H1 (cell line): ENCODE measurements around the gene LRRC4C. TPM values are rescaled to one million over a fixed set of nuclear protein-coding genes. Genes with fewer than 3 reads are reported as not detected.

Experiments used
- CTCF ChIA-PET: fragments of 300-600 bp; sonication (Branson Sonifier 250); formaldehyde crosslinking; loops from one replicate; lab custom pipeline; 2021; ENCODE audit not compliant: partially characterized antibody; lab: Charles Lee
- POLR2A ChIA-PET: fragments of 300-600 bp; sonication (Branson Sonifier 250); formaldehyde crosslinking; loops from one replicate; lab custom pipeline; 2021; ENCODE audit warnings: inconsistent platforms; ENCODE audit not compliant: partially characterized antibody; lab: Charles Lee
- DNase-seq, 2 experiments: peaks; one replicate each; pipeline versions ENCODE4 v3.0.0 to v3.0.0-alpha.2; 2010 to 2022; ENCODE audit warnings: low spot score in 2 of 2, low read depth in 1 of 2, mixed read lengths in 1 of 2
- FAIRE-seq: peaks from 2 replicates; lab custom pipeline; 2011; peaks lifted over from hg19 to GRCh38; lab: Jason Lieb, UNC
- H2AFZ ChIP-seq: 2 replicates; pipeline ENCODE4 v1.8.1; 2012; ENCODE audit warnings: low read length, inconsistent platforms
- H2AK5ac ChIP-seq: 2 replicates; pipeline ENCODE4 v1.6.1; 2013; ENCODE audit warnings: low read depth, low read length
- H2BK120ac ChIP-seq: replicated peaks from 2 replicates; pipeline ENCODE3; 2013; ENCODE audit warnings: low read depth, low read length, inconsistent platforms
- H2BK12ac ChIP-seq: 2 replicates; pipeline ENCODE4 v1.6.1; 2013; ENCODE audit warnings: low read depth, low read length
- H2BK15ac ChIP-seq: 2 replicates; pipeline ENCODE4 v1.6.1; 2013; ENCODE audit warnings: low read length
- H2BK20ac ChIP-seq: 2 replicates; pipeline ENCODE4 v1.6.1; 2013; ENCODE audit warnings: low read length
- H2BK5ac ChIP-seq: 2 replicates; pipeline ENCODE4 v1.6.1; 2013; ENCODE audit warnings: low read depth, low read length
- H3K14ac ChIP-seq: 2 replicates; pipeline ENCODE4 v1.6.1; 2013; ENCODE audit warnings: inconsistent platforms; ENCODE audit not compliant: insufficient read length
- H3K18ac ChIP-seq: 2 replicates; pipeline ENCODE4 v1.6.1; 2013; ENCODE audit warnings: low read length; ENCODE audit errors: extremely low read depth
- H3K23ac ChIP-seq: 2 replicates; pipeline ENCODE4 v1.6.1; 2013; ENCODE audit warnings: inconsistent platforms; ENCODE audit not compliant: insufficient read length
- H3K23me2 ChIP-seq: 2 replicates; pipeline ENCODE4 v1.6.1; 2013; ENCODE audit warnings: low read depth, low read length
- H3K27ac ChIP-seq: 2 replicates; pipeline ENCODE4 v1.6.1; 2011; ENCODE audit warnings: low read depth, low read length, inconsistent platforms
- H3K27me3 ChIP-seq, 4 experiments: replicated peaks in 1 of 4; 1 replicate in 1 of 4; 2 replicates in 3 of 4; pipeline versions ENCODE4 v1.6.1 to v1.8.1; 2011 to 2013; ENCODE audit warnings: low read length in 3 of 4, mild to moderate bottlenecking in 3 of 4, inconsistent platforms in 2 of 4, mixed read lengths in 2 of 4, moderate library complexity in 1 of 4; ENCODE audit not compliant: control insufficient read depth in 3 of 4, insufficient read depth in 3 of 4; ENCODE audit errors: extremely low read depth in 1 of 4
- H3K36me3 ChIP-seq, 4 experiments: 2 replicates each; pipeline versions ENCODE4 v1.6.1 to v1.8.1; 2011 to 2013; ENCODE audit warnings: mild to moderate bottlenecking in 4 of 4, low read length in 3 of 4, moderate library complexity in 2 of 4, control low read depth in 1 of 4, inconsistent platforms in 1 of 4; ENCODE audit not compliant: insufficient read depth in 4 of 4, control insufficient read depth in 2 of 4
- H3K4ac ChIP-seq: replicated peaks from 2 replicates; pipeline ENCODE3; 2013; ENCODE audit warnings: low read length, low read depth, mixed read lengths, inconsistent platforms; ENCODE audit not compliant: insufficient read length
- H3K4me1 ChIP-seq, 4 experiments: replicated peaks in 1 of 4; 1 replicate in 1 of 4; 2 replicates in 3 of 4; pipeline versions ENCODE4 v1.6.1 to v1.8.1; 2011 to 2013; ENCODE audit warnings: low read length in 3 of 4, inconsistent platforms in 2 of 4, mixed read lengths in 1 of 4; ENCODE audit not compliant: insufficient read depth in 4 of 4, control insufficient read depth in 3 of 4
- H3K4me2 ChIP-seq, 2 experiments: 2 replicates each; pipeline versions ENCODE4 v1.6.1 to v1.8.1; 2011 to 2013; ENCODE audit warnings: low read depth in 2 of 2, low read length in 2 of 2, control low read depth in 1 of 2, inconsistent platforms in 1 of 2, mild to moderate bottlenecking in 1 of 2; ENCODE audit not compliant: insufficient read depth in 1 of 2
- H3K4me3 ChIP-seq, 4 experiments: fragments of 200-600, 300-600 bp in 1 of 4; sonication (generic), shearing (Covaris generic), sonication (Bioruptor Twin) in 1 of 4; 2 replicates each; pipeline versions ENCODE4 v1.5.1 to v1.8.1; 2011 to 2016; ENCODE audit warnings: low read length in 4 of 4, low read depth in 3 of 4, control low read depth in 2 of 4, inconsistent platforms in 2 of 4, mild to moderate bottlenecking in 2 of 4, mixed read lengths in 1 of 4, moderate library complexity in 1 of 4; ENCODE audit not compliant: insufficient read depth in 2 of 4; ENCODE audit errors: extremely low read depth in 1 of 4
- H3K56ac ChIP-seq: replicated peaks from 2 replicates; pipeline ENCODE3; 2013; ENCODE audit warnings: low read depth, mild to moderate bottlenecking, mixed read lengths, low read length, inconsistent platforms; ENCODE audit not compliant: insufficient read length
- H3K79me1 ChIP-seq: 2 replicates; pipeline ENCODE4 v1.6.1; 2013; ENCODE audit warnings: low read depth, low read length, control low read depth
- H3K79me2 ChIP-seq, 2 experiments: 2 replicates each; pipeline versions ENCODE4 v1.6.1 to v1.8.1; 2012 to 2013; ENCODE audit warnings: low read length in 2 of 2, mild to moderate bottlenecking in 2 of 2, inconsistent platforms in 1 of 2; ENCODE audit not compliant: insufficient read depth in 2 of 2, control insufficient read depth in 1 of 2
- H3K9ac ChIP-seq, 4 experiments: replicated peaks in 1 of 4; 1 replicate in 1 of 4; 2 replicates in 3 of 4; pipeline versions ENCODE4 v1.6.1 to v1.8.1; 2011 to 2013; ENCODE audit warnings: low read depth in 3 of 4, low read length in 3 of 4, control low read depth in 2 of 4, mild to moderate bottlenecking in 2 of 4, moderate library complexity in 2 of 4, inconsistent platforms in 1 of 4; ENCODE audit errors: extremely low read depth in 1 of 4
- H3K9me3 ChIP-seq, 2 experiments: 2 replicates each; pipeline versions ENCODE4 v1.6.1 to v1.8.1; 2012 to 2013; ENCODE audit warnings: mild to moderate bottlenecking in 2 of 2, moderate library complexity in 2 of 2, control low read depth in 1 of 2, inconsistent platforms in 1 of 2, low read depth in 1 of 2, low read length in 1 of 2, mixed read lengths in 1 of 2; ENCODE audit not compliant: insufficient read depth in 2 of 2
- H4K20me1 ChIP-seq, 2 experiments: replicated peaks in 1 of 2; 2 replicates each; pipeline versions ENCODE3 to v1.8.1; 2011 to 2013; ENCODE audit warnings: inconsistent platforms in 2 of 2, low read length in 2 of 2, mild to moderate bottlenecking in 1 of 2; ENCODE audit not compliant: insufficient read depth in 2 of 2, control insufficient read depth in 1 of 2
- H4K5ac ChIP-seq: 2 replicates; pipeline ENCODE4 v1.6.1; 2013; ENCODE audit warnings: low read length, low read depth, mixed read lengths, inconsistent platforms; ENCODE audit not compliant: insufficient read length
- H4K8ac ChIP-seq: 2 replicates; pipeline ENCODE4 v1.8.0; 2013; ENCODE audit warnings: mild to moderate bottlenecking, moderate library complexity, low read length, inconsistent platforms; ENCODE audit not compliant: insufficient read depth; ENCODE audit errors: extremely low read depth
- H4K91ac ChIP-seq: replicated peaks from 2 replicates; pipeline ENCODE3; 2013; ENCODE audit warnings: low read length, mixed read lengths, inconsistent platforms; ENCODE audit not compliant: insufficient read length
- ATF3 ChIP-seq: IDR thresholded peaks from 2 replicates; pipeline ENCODE4 v1.6.1; 2011; ENCODE audit warnings: low read depth, mild to moderate bottlenecking, low read length; ENCODE audit not compliant: insufficient read depth
- CBX5 ChIP-seq: fragments of 300-800, 300-1000 bp; sonication (generic); IDR thresholded peaks from 2 replicates; pipeline ENCODE4 v1.7.1; 2016; ENCODE audit warnings: antibody characterized with exemption, low read length, low read depth
- CREB1 ChIP-seq: IDR thresholded peaks from 2 replicates; pipeline ENCODE4 v1.6.1; 2012; ENCODE audit warnings: inconsistent platforms
- EZH2 ChIP-seq: fragments of 200-600 bp; sonication (generic); IDR thresholded peaks from 2 replicates; pipeline ENCODE4 v1.7.1; 2012; ENCODE audit warnings: low read depth, mild to moderate bottlenecking, moderate library complexity, low read length, inconsistent platforms; ENCODE audit not compliant: severe bottlenecking
- FOSL1 ChIP-seq: IDR thresholded peaks from 2 replicates; pipeline ENCODE4 v1.6.1; 2011; ENCODE audit warnings: mild to moderate bottlenecking, low read depth, low read length, moderate library complexity; ENCODE audit not compliant: insufficient read depth
- GTF2F1 ChIP-seq: IDR thresholded peaks from 2 replicates; pipeline ENCODE4 v1.6.1; 2012; ENCODE audit warnings: low read depth, low read length, improper control_type of control experiment, borderline replicate concordance
- KDM5A ChIP-seq: fragments of 200-600 bp; IDR thresholded peaks from 2 replicates; pipeline ENCODE4 v1.7.1; 2012; ENCODE audit warnings: mild to moderate bottlenecking, low read length, inconsistent platforms, mixed read lengths
- POLR2AphosphoS5 ChIP-seq: IDR thresholded peaks from 2 replicates; pipeline ENCODE4 v1.6.1; 2011; ENCODE audit warnings: low read depth, low read length
- RXRA ChIP-seq: IDR thresholded peaks from 2 replicates; pipeline ENCODE4 v1.6.1; 2011; ENCODE audit warnings: low read depth, mild to moderate bottlenecking, low read length, moderate library complexity; ENCODE audit not compliant: insufficient read depth
- SAP30 ChIP-seq: fragments of 300-600 bp; sonication (generic); IDR thresholded peaks from 2 replicates; pipeline ENCODE4 v1.7.1; 2012; ENCODE audit warnings: low read length, moderate library complexity, mild to moderate bottlenecking, inconsistent platforms; ENCODE audit not compliant: insufficient read depth, insufficient replicate concordance
- SP2 ChIP-seq: IDR thresholded peaks from 2 replicates; pipeline ENCODE4 v1.6.1; 2012; ENCODE audit warnings: mild to moderate bottlenecking, low read length, inconsistent platforms
- SP4 ChIP-seq: IDR thresholded peaks from 2 replicates; pipeline ENCODE4 v1.6.1; 2012; ENCODE audit warnings: low read length, inconsistent platforms
- TAF1 ChIP-seq: IDR thresholded peaks from 2 replicates; pipeline ENCODE4 v1.6.1; 2011; ENCODE audit warnings: mild to moderate bottlenecking, low read depth, low read length
- TEAD4 ChIP-seq: IDR thresholded peaks from 2 replicates; pipeline ENCODE4 v1.6.1; 2012; ENCODE audit warnings: low read depth, low read length, inconsistent platforms, mixed read lengths
- WGBS, 2 experiments: shearing (Covaris generic) in 1 of 2; methylation state at CpG; one replicate each; pipeline versions ENCODE4 v1.1.6 to v1.1.7; 2013 to 2015; ENCODE audit warnings: low lambda C conversion rate in 2 of 2, mixed read lengths in 2 of 2, inconsistent platforms in 1 of 2, low coverage in 1 of 2, missing lambda C conversion rate in 1 of 2; ENCODE audit not compliant: insufficient replicate concordance in 2 of 2, insufficient coverage in 1 of 2, insufficient read length in 1 of 2; ENCODE audit errors: extremely low coverage in 1 of 2, missing lambda C conversion rate in 1 of 2; 5-methylcytosine and 5-hydroxymethylcytosine counted together
- polyA plus RNA-seq, 7 experiments: library from polyadenylated mRNA; depleted of rRNA in 3 of 7; stranded (reverse) in 5 of 7; unstranded in 2 of 7; fragments of >200 nt in 5 of 7; fragments of 200-250 nt in 2 of 7; gene quantifications; 1 replicate in 5 of 7; 2 replicates in 1 of 7; 4 replicates in 1 of 7; pipeline versions ENCODE4 v1.2.1 to v1.2.3, GENCODE V29; 2011 to 2013; ENCODE audit warnings: missing spikeins in 2 of 7, mixed read lengths in 2 of 7
- total RNA-seq: library from RNA; stranded (reverse); fragmentation: NEBNext Ultra II Directional; extraction: Animal tissue kit (Norgen Biotek cat#: 25700); gene quantifications from 2 replicates; pipeline ENCODE4 v1.2.1, GENCODE V29; 2021

Gene LRRC4C
- total and polyA plus RNA-seq, 2 of the 8 experiments (the other 6 are each of a cell fraction or from before 2014, with no cell fraction given): 0.23 to 2.2 TPM

- FAIRE-seq (no peak), DNase-seq (no peak)
- Histone ChIP-seq H3K56ac (no peak overlapping the region), H3K27me3 (no peaks in the 10 kb centered on the region), H3K27ac (no peak overlapping the region), H3K36me3 (no peaks in the 10 kb centered on the region), H4K91ac (no peak overlapping the region), H3K4me2 (no peak overlapping the region), H2BK20ac (no peak overlapping the region; the same call in 1 of the 2 replicates), H2AFZ (no peak overlapping the region), H4K5ac (no peak overlapping the region), H2BK5ac (0 out of 2 replicates have a peak overlapping the region, but pooled peaks have one; percentile 38), H3K9ac (no peak overlapping the region), H3K4me1 (peaks cover 0 to 3% (median 2%) of the 10 kb centered on the region in 4 experiments; a peak in 3 of 7 replicates), H3K79me2 (no peaks in the 10 kb centered on the region), H4K20me1 (no peaks in the 10 kb centered on the region), H2BK12ac (no peak overlapping the region), H3K4me3 (no peak overlapping the region), H4K8ac (no peak overlapping the region), H2BK15ac (no peak overlapping the region), H3K14ac (no peak overlapping the region), H3K9me3 (no peaks in the 10 kb centered on the region), H2AK5ac (no peak overlapping the region), H3K23ac (no peak overlapping the region), H2BK120ac (no peak overlapping the region), H3K23me2 (no peaks in the 10 kb centered on the region), H3K4ac (no peak overlapping the region), H3K79me1 (no peaks in the 10 kb centered on the region), H3K18ac (no peak overlapping the region)
- WGBS, 2 experiments: 87% methylated on average over 4 of the region's 4 CpGs; no CpG with 5 or more reads in 1 of the 2 experiments
- ChIA-PET POLR2A (no interaction called here), CTCF (interaction anchor here (0.6 kb wide), 1 partner anchor 146 kb away, joined by 3 read pairs; no protein-coding TSS in a partner anchor)
- TF ChIP-seq FOSL1: no peak
- TF ChIP-seq GTF2F1: no peak
- TF ChIP-seq SAP30: no peak
- TF ChIP-seq POLR2AphosphoS5: no peak
- TF ChIP-seq CBX5: no peak
- no peak for TF ChIP-seq TEAD4
- no peak for TF ChIP-seq SP2
- no peak for TF ChIP-seq RXRA
- no peak for TF ChIP-seq ATF3
- no peak for TF ChIP-seq SP4
- no peak for TF ChIP-seq EZH2
- TF ChIP-seq TAF1: no peak
- no peak for TF ChIP-seq KDM5A
- TF ChIP-seq CREB1: no peak
These were observed 439.2 kb downstream of the LRRC4C start for GRCh38 chr11:41020259-41020658.
